Hepatocyte (in vitro differentiated cells): ENCODE results near the gene DCAF7.

ENCODE experiments used
- EZH2 ChIP-seq: fragments of 200-600 bp; sonication (generic); IDR thresholded peaks from 2 replicates; pipeline ENCODE4 v1.6.1; 2016; ENCODE audit warnings: antibody characterized with exemption, mild to moderate bottlenecking, borderline replicate concordance
- TF ChIP-seq, protein P1 (sequence below): fragments of 200-600 bp; sonication (generic); IDR thresholded peaks from 2 replicates; pipeline ENCODE4 v1.5.1; 2016; ENCODE audit warnings: antibody characterized with exemption, mild to moderate bottlenecking; ENCODE audit not compliant: poor library complexity

- TF ChIP-seq, protein P1, sequence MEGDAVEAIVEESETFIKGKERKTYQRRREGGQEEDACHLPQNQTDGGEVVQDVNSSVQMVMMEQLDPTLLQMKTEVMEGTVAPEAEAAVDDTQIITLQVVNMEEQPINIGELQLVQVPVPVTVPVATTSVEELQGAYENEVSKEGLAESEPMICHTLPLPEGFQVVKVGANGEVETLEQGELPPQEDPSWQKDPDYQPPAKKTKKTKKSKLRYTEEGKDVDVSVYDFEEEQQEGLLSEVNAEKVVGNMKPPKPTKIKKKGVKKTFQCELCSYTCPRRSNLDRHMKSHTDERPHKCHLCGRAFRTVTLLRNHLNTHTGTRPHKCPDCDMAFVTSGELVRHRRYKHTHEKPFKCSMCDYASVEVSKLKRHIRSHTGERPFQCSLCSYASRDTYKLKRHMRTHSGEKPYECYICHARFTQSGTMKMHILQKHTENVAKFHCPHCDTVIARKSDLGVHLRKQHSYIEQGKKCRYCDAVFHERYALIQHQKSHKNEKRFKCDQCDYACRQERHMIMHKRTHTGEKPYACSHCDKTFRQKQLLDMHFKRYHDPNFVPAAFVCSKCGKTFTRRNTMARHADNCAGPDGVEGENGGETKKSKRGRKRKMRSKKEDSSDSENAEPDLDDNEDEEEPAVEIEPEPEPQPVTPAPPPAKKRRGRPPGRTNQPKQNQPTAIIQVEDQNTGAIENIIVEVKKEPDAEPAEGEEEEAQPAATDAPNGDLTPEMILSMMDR: no peak
- no peak for TF ChIP-seq EZH2
Observed at GRCh38 chr17:63600569-63601438, 50.5 kb downstream of the DCAF7 start, which contains the start of gene TACO1.
